ENCODE measurements around the gene DNASE1L3. TPM values are rescaled to one million over a fixed set of nuclear protein-coding genes. Genes with fewer than 3 reads are reported as not detected.

Gene DNASE1L3
- total RNA-seq, 2 donors from 2014 or later: not detected

GRCh38 chr3:58173029-58173668 is 37.6 kb downstream of the DNASE1L3 start:
- ATAC-seq (replicated peaks): no peak
- no peaks in the 10 kb centered on the region for H3K9me3 Mint-ChIP-seq
- peaks cover 16% of the 10 kb centered on the region for H3K36me3 Mint-ChIP-seq (ENCODE audit: low read depth)
- H3K27me3 Mint-ChIP-seq: no peaks in the 10 kb centered on the region
- H3K4me3 Mint-ChIP-seq: no peak overlapping the region
- H3K27ac Mint-ChIP-seq: no peak overlapping the region
- peaks cover 2% of the 10 kb centered on the region for H3K4me1 Mint-ChIP-seq

- peaks cover 16% of the 10 kb centered on the region for H3K36me3 Mint-ChIP-seq (ENCODE audit: low read depth)
- no peaks in the 10 kb centered on the region for H3K27me3 Mint-ChIP-seq
- peak overlapping the region; percentile 17 for H3K27ac Mint-ChIP-seq
- H3K4me1 Mint-ChIP-seq: no peaks in the 10 kb centered on the region
- H3K4me3 Mint-ChIP-seq: no peak overlapping the region
- H3K9me3 Mint-ChIP-seq: no peaks in the 10 kb centered on the region
- no peak for ATAC-seq (replicated peaks)
Observed at GRCh38 chr3:58171126-58171525, 39.6 kb downstream of the DNASE1L3 start.

- H3K27ac Mint-ChIP-seq: peak overlapping the region; percentile 17
- peaks cover 16% of the 10 kb centered on the region for H3K36me3 Mint-ChIP-seq (ENCODE audit: low read depth)
- no peaks in the 10 kb centered on the region for H3K9me3 Mint-ChIP-seq
Observed at GRCh38 chr3:58170376-58170775, 40.4 kb downstream of the DNASE1L3 start.

GRCh38 chr3:58169371-58169770 is 41.4 kb downstream of the DNASE1L3 start:
- Mint-ChIP-seq H3K4me1 (no peaks in the 10 kb centered on the region), H3K27ac (no peak overlapping the region), H3K4me3 (no peak overlapping the region), H3K36me3 (ENCODE audit: low read depth) (peaks cover 16% of the 10 kb centered on the region), H3K9me3 (no peaks in the 10 kb centered on the region), H3K27me3 (no peaks in the 10 kb centered on the region)
- ATAC-seq (replicated peaks): no peak

More at GRCh38 chr3:58170376-58170775, 40.4 kb downstream of the DNASE1L3 start:
- H3K4me1 Mint-ChIP-seq: no peaks in the 10 kb centered on the region
- H3K4me3 Mint-ChIP-seq: no peak overlapping the region
- no peaks in the 10 kb centered on the region for H3K27me3 Mint-ChIP-seq
- no peak for ATAC-seq (replicated peaks)

- H3K9me3 Mint-ChIP-seq: no peaks in the 10 kb centered on the region
- no peaks in the 10 kb centered on the region for H3K27me3 Mint-ChIP-seq
- H3K4me3 Mint-ChIP-seq: no peak overlapping the region
- ATAC-seq (replicated peaks): no peak
- peaks cover 23% of the 10 kb centered on the region for H3K36me3 Mint-ChIP-seq (ENCODE audit: low read depth)
- H3K27ac Mint-ChIP-seq: peak overlapping the region; percentile 65
- H3K4me1 Mint-ChIP-seq: no peaks in the 10 kb centered on the region
Observed at GRCh38 chr3:58168498-58168897, 42.3 kb downstream of the DNASE1L3 start.

- H3K4me1 Mint-ChIP-seq: no peaks in the 10 kb centered on the region
- peaks cover 28% of the 10 kb centered on the region for H3K36me3 Mint-ChIP-seq (ENCODE audit: low read depth)
- peak; percentile 83 for ATAC-seq (replicated peaks)
- H3K27me3 Mint-ChIP-seq: no peaks in the 10 kb centered on the region
- no peak overlapping the region for H3K27ac Mint-ChIP-seq
- no peaks in the 10 kb centered on the region for H3K9me3 Mint-ChIP-seq
- H3K4me3 Mint-ChIP-seq: no peak overlapping the region
Observed at GRCh38 chr3:58167431-58168351, 43.1 kb downstream of the DNASE1L3 start.

GRCh38 chr3:58164906-58165821 is 45.6 kb downstream of the DNASE1L3 start:
- H3K36me3 Mint-ChIP-seq (ENCODE audit: low read depth): peaks cover 21% of the 10 kb centered on the region
- no peak for ATAC-seq (replicated peaks)
- H3K27me3 Mint-ChIP-seq: no peaks in the 10 kb centered on the region
- no peak overlapping the region for H3K27ac Mint-ChIP-seq
- H3K4me1 Mint-ChIP-seq: no peaks in the 10 kb centered on the region
- H3K4me3 Mint-ChIP-seq: no peak overlapping the region
- H3K9me3 Mint-ChIP-seq: no peaks in the 10 kb centered on the region

GRCh38 chr3:58164199-58164879 is 46.4 kb downstream of the DNASE1L3 start:
- Mint-ChIP-seq H3K27ac (no peak overlapping the region), H3K4me1 (no peaks in the 10 kb centered on the region), H3K4me3 (no peak overlapping the region), H3K9me3 (no peaks in the 10 kb centered on the region), H3K27me3 (no peaks in the 10 kb centered on the region), H3K36me3 (ENCODE audit: low read depth) (peaks cover 19% of the 10 kb centered on the region)
- no peak for ATAC-seq (replicated peaks)

GRCh38 chr3:58163234-58163633 is 47.5 kb downstream of the DNASE1L3 start:
- H3K4me3 Mint-ChIP-seq: no peak overlapping the region
- H3K27ac Mint-ChIP-seq: no peak overlapping the region
- no peaks in the 10 kb centered on the region for H3K9me3 Mint-ChIP-seq
- no peaks in the 10 kb centered on the region for H3K27me3 Mint-ChIP-seq
- H3K36me3 Mint-ChIP-seq (ENCODE audit: low read depth): peaks cover 18% of the 10 kb centered on the region
- no peaks in the 10 kb centered on the region for H3K4me1 Mint-ChIP-seq
- no peak for ATAC-seq (replicated peaks)

GRCh38 chr3:58161435-58162398 is 49.1 kb downstream of the DNASE1L3 start:
- H3K9me3 Mint-ChIP-seq: no peaks in the 10 kb centered on the region
- no peak overlapping the region for H3K4me3 Mint-ChIP-seq
- peaks cover 18% of the 10 kb centered on the region for H3K36me3 Mint-ChIP-seq (ENCODE audit: low read depth)
- no peak for ATAC-seq (replicated peaks)
- no peaks in the 10 kb centered on the region for H3K27me3 Mint-ChIP-seq
- H3K4me1 Mint-ChIP-seq: no peaks in the 10 kb centered on the region
- peak overlapping the region; percentile 18 for H3K27ac Mint-ChIP-seq

- no peak for ATAC-seq (replicated peaks)
- Mint-ChIP-seq H3K9me3 (no peaks in the 10 kb centered on the region), H3K4me1 (no peaks in the 10 kb centered on the region), H3K4me3 (no peak overlapping the region), H3K27me3 (no peaks in the 10 kb centered on the region), H3K27ac (no peak overlapping the region), H3K36me3 (ENCODE audit: low read depth) (peaks cover 18% of the 10 kb centered on the region)
Observed at GRCh38 chr3:58160399-58160798, 50.4 kb downstream of the DNASE1L3 start.

GRCh38 chr3:58158442-58159153 is 52.2 kb downstream of the DNASE1L3 start:
- no peaks in the 10 kb centered on the region for H3K27me3 Mint-ChIP-seq
- ATAC-seq (replicated peaks): no peak
- no peak overlapping the region for H3K4me3 Mint-ChIP-seq
- peaks cover 12% of the 10 kb centered on the region for H3K36me3 Mint-ChIP-seq (ENCODE audit: low read depth)
- no peaks in the 10 kb centered on the region for H3K4me1 Mint-ChIP-seq
- no peaks in the 10 kb centered on the region for H3K9me3 Mint-ChIP-seq
- H3K27ac Mint-ChIP-seq: no peak overlapping the region

Measured in activated T-helper 17 cell treated with anti-CD3 and anti-CD28 coated beads, Interleukin-2, amount 50 U/mL, for 72 hours (primary cell).